ENCODE measurements around the gene ENPP1. TPM values are rescaled to one million over a fixed set of nuclear protein-coding genes. Genes with fewer than 3 reads are reported as not detected.

The ENPP1 gene
- total RNA-seq, 2 experiments from 2014 or later: 0.23 TPM; not detected in 1

- no peak for ATAC-seq (ENCODE audit: low read depth)
- Mint-ChIP-seq H3K36me3 (no peaks in the 10 kb centered on the region), H3K27me3 (peaks cover 8% of the 10 kb centered on the region), H3K4me1 (no peaks in the 10 kb centered on the region), H3K27ac (no peak overlapping the region), H3K4me3 (no peak overlapping the region), H3K9me3 (no peaks in the 10 kb centered on the region)
- no peak for DNase-seq
- POLR2A ChIA-PET: no interaction called here
Observed at GRCh38 chr6:131929264-131929663, 121.4 kb downstream of the ENPP1 start.

GRCh38 chr6:131929976-131930375 is 122.2 kb downstream of the ENPP1 start:
- no peak overlapping the region for H3K27ac Mint-ChIP-seq
- no peaks in the 10 kb centered on the region for H3K9me3 Mint-ChIP-seq
- ATAC-seq (ENCODE audit: low read depth): no peak
- H3K27me3 Mint-ChIP-seq: peaks cover 12% of the 10 kb centered on the region
- H3K36me3 Mint-ChIP-seq: no peaks in the 10 kb centered on the region
- H3K4me3 Mint-ChIP-seq: no peak overlapping the region
- DNase-seq: no peak
- no peaks in the 10 kb centered on the region for H3K4me1 Mint-ChIP-seq
- POLR2A ChIA-PET: no interaction called here

GRCh38 chr6:131931063-131931750 is 123.4 kb downstream of the ENPP1 start:
- DNase-seq: no peak
- H3K9me3 Mint-ChIP-seq: no peaks in the 10 kb centered on the region
- H3K27ac Mint-ChIP-seq: no peak overlapping the region
- no peak for ATAC-seq (ENCODE audit: low read depth)
- no peaks in the 10 kb centered on the region for H3K4me1 Mint-ChIP-seq
- H3K27me3 Mint-ChIP-seq: peaks cover 11% of the 10 kb centered on the region
- POLR2A ChIA-PET: interaction anchor here (0.7 kb wide), 1 partner anchor 13 kb away, joined by 5 read pairs; no protein-coding TSS in a partner anchor
- no peak overlapping the region for H3K4me3 Mint-ChIP-seq
- no peaks in the 10 kb centered on the region for H3K36me3 Mint-ChIP-seq

DNA sequence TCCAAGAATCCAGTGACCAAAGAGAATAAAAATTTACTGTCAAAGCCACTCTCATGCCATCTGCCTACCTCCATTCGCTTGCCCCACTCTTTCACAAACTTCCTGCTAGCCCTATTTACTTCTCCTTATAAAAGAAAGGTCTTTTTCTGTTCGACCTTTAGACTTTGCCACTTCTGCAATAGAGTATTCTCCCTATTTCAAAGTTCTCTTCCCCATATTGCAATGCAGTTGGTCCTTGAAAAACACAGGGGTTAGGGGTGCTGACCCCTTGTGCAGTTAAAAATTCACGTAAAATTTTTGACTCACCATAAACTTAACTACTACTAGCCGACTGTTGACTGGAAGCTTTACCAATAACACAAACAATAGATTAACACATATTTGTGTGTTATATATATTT is 128.3 kb downstream of the ENPP1 start:
- Mint-ChIP-seq H3K9me3 (no peaks in the 10 kb centered on the region), H3K27ac (no peak overlapping the region), H3K27me3 (peaks cover 25% of the 10 kb centered on the region), H3K4me1 (no peaks in the 10 kb centered on the region), H3K36me3 (no peaks in the 10 kb centered on the region), H3K4me3 (no peak overlapping the region)
- no peak for DNase-seq
- POLR2A ChIA-PET: no interaction called here
- ATAC-seq (ENCODE audit: low read depth): no peak

- ATAC-seq (ENCODE audit: low read depth) (no peak), DNase-seq (no peak)
- Mint-ChIP-seq H3K27ac (no peak overlapping the region), H3K36me3 (no peaks in the 10 kb centered on the region), H3K27me3 (peaks cover 27% of the 10 kb centered on the region), H3K4me1 (no peaks in the 10 kb centered on the region), H3K9me3 (no peaks in the 10 kb centered on the region), H3K4me3 (no peak overlapping the region)
- POLR2A ChIA-PET: no interaction called here
Observed at GRCh38 chr6:131937226-131937625, 129.4 kb downstream of the ENPP1 start.

- POLR2A ChIA-PET: no interaction called here
- no peak for ATAC-seq (ENCODE audit: low read depth)
- H3K4me3 Mint-ChIP-seq: no peak overlapping the region
- peaks cover 26% of the 10 kb centered on the region for H3K27me3 Mint-ChIP-seq
- no peak for DNase-seq
- no peaks in the 10 kb centered on the region for H3K4me1 Mint-ChIP-seq
- H3K27ac Mint-ChIP-seq: no peak overlapping the region
- H3K36me3 Mint-ChIP-seq: no peaks in the 10 kb centered on the region
- no peaks in the 10 kb centered on the region for H3K9me3 Mint-ChIP-seq
Observed at GRCh38 chr6:131937703-131938631, 130.1 kb downstream of the ENPP1 start.

Small RNA genes within 50 kb of the gene (microRNA-seq; reads per million reads assigned to microRNA genes)
- not detected for gene MIR548H5

Other genes starting within 250 kb of the ENPP1 start
- gene ARG1, start 234.8 kb upstream of the ENPP1 start, total RNA-seq: not detected
- 10 to 100 TPM; 35.9 to 40.3 TPM for gene MED23, start 179.8 kb upstream of the ENPP1 start, total RNA-seq
- gene ENPP3, start 170.7 kb upstream of the ENPP1 start, total RNA-seq: under 1 TPM; 0.36 to 0.96 TPM
- not detected for gene OR2A4, start 106.6 kb upstream of the ENPP1 start, total RNA-seq
- gene CTAGE9, start 97.0 kb upstream of the ENPP1 start, total RNA-seq: not detected
- not detected for gene CCN2, start 143.4 kb downstream of the ENPP1 start, total RNA-seq